SKM-1 treated with dmso at 0.1 percent for 144 hours (cell line): ENCODE results near the gene ZC3HAV1L.
"Not testable (repeated sequence)": the region's sequence is repeated elsewhere in the genome, so short reads cannot be mapped to it uniquely, and the experiment has no call there.

Experiments used
- DNase-seq: peaks from one replicate; lab custom pipeline; 2025; ENCODE audit not compliant: unreplicated experiment; lab: John Stamatoyannopoulos, UW

ZC3HAV1L gene

DNA sequence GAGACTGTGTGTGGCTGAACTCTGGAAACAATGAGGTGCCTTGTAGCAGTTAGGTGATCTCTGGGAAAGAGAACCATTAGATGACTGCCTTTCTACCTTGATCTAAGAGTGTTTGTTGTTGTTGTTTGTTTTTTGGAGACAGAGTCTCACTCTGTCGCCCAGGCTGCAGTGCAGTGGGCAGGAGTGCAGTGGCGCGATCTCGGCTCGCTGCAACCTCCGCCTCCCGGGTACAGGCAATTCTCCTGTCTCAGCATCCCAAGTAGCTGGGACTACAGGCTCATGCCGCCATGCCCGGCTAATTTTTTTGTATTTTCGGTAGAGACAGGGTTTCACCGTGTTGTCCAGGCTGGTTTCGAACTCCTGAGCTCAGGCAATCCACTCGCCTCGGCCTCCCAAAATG, 18.8 kb upstream of the ZC3HAV1L start:
- not testable (repeated sequence) for DNase-seq

DNA sequence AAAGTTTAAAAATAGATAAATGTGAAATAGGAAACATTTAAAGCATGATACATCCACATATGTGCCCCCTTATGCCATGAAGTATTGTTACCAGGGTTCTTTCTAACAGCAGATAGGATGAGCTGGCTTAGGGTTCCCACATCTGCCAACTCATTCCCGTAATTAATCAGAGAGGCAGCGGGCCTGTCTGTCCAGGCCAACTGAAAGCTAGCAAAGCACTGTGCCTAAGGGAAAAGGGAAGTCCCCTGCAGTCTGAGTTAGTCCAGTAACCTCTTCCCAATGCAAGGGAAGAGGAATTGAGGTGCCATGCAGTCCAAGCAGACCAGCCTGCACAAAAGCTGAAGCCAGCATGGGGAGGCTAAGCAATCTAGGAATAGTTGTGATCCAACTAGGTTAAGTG, 18.3 kb upstream of the ZC3HAV1L start:
- DNase-seq: no peak

DNA sequence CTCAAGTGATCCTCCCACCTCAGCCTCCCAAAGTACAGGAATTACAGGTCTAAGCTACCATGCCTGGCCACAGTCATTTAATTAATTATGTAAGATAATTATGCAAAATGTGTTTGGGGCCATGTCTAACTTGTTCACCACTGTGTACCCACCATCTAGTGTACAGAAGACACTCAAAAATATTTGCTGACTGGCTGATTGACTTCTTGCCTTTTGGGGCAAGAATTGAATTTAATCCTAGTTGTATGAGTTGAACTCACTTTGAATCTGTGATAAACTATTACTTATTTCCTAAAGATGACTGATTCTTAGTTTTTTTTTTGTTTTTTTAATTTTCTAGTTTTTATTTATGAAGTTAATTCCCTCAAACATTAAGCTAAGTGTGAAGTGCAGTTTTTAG, 15.8 kb upstream of the ZC3HAV1L start:
- no peak for DNase-seq

DNA sequence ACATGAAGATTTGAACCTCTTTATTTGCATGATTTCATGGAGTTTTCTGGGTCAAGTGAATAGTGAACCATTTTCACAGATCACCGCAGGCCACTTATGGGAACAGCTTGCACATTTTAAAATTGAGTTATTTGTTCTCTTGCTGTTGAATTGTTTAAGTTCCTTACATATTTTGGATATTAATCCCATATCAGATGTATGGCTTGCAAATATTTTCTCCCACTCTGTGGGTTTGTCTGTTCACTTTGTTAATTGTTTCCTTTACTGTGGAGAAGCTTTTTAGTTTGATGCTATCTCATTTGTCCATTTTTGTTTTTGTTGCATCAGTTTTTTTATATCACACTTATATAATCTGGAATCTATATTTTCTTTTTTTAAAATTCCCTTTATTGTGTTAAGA, 14.1 kb upstream of the ZC3HAV1L start:
- no peak for DNase-seq

DNA sequence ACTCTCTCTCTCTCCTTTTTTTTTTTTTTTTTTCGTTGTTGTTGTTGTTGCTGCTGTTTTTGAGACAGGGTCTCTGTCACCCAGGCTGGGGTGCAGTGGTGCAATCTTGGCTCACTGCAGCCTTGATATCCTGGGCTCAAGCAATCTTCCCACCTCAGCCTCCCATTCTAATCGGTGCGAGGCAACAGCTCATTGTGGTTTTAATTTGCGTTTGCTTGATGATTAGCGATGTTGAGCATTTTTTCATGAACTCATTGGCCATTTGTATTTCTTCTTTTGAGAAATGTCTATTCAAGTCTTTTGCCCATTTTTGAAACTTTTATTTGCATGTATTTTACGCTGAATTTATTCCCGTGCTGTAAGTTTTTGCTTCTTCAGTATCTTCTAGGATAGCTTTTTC, 13.3 kb upstream of the ZC3HAV1L start:
- DNase-seq: no peak

DNA sequence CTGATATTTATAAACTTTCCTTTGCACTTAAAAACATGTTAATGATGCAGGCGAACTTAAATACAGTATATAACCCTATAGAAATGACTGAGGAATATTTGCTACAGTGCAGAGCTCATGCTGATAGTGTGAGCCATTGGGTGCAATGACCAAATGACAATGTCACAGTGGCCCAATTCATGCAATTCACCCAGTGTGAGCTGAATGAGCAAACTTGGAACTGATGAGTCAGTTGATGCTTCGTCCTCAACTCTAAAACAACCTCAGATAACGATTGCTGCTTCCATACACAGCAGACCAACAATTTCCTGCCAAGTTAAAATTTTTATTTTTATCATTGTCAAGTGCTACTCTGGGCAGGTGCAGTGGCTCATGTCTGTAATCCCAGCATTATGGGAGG, 12.1 kb upstream of the ZC3HAV1L start:
- no peak for DNase-seq

DNA sequence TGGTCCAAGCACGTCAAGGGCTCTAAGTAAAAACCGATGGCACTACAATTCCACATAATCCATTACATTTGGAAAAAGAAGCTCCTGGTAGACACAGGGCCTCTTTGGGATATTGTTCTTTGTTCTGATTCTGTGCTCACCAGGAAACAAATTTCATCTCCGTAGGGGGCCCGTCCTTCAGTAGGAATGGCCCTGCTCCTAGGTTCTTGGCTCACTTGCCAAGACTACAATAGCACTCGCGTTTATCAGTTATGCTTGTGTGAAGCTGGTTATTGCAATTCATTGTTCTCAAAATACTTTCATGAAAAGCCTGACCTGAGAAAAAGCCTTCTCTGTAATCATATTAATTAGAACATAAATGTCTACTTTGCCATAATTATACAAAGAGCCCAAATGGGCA, 10.3 kb upstream of the ZC3HAV1L start:
- DNase-seq: no peak

DNA sequence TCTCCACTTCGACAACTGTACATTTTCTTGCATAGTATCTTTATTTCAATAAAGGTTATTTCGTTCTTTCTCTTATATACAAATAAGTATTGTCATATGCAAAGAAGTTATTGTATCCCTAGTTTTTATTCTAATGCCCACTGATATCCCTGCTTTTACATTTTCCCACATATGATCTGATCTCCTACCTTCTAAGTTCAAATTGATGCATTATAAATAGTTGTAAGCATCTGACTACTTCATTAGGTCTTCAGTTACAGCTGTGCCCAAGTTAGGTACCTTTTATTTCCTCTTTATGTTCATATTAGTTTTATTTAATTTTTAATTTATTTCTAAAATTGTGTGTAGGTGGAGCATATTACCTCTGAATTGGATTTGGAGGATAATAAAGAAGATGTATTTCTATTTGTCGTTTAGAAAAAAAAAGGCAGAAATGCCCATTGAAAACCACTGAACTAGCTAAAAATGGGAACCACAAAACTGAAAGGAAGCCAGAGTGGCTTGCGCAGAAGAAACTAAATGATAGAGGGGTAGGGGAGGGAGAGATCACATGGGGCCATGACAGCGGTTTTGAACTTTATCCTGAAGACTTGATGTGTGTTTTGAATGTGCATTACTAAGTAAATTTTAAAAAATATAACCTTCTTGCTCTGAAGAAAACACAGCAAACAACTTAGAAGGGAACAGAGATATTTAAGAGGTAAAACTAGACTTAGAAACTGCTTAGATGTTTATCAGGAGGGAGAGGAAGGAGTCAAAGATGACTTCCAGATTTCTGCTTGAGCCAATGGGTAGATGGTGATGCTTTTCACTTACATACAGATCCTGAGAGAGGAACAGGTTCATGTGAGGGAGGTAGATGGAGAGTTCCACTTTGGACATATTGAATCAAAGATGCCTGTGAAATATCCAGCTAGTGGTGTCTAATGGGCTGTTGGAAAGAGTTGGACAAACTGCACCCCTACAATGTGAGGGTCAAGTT, 9.3 kb upstream of the ZC3HAV1L start:
- no peak for DNase-seq

DNA sequence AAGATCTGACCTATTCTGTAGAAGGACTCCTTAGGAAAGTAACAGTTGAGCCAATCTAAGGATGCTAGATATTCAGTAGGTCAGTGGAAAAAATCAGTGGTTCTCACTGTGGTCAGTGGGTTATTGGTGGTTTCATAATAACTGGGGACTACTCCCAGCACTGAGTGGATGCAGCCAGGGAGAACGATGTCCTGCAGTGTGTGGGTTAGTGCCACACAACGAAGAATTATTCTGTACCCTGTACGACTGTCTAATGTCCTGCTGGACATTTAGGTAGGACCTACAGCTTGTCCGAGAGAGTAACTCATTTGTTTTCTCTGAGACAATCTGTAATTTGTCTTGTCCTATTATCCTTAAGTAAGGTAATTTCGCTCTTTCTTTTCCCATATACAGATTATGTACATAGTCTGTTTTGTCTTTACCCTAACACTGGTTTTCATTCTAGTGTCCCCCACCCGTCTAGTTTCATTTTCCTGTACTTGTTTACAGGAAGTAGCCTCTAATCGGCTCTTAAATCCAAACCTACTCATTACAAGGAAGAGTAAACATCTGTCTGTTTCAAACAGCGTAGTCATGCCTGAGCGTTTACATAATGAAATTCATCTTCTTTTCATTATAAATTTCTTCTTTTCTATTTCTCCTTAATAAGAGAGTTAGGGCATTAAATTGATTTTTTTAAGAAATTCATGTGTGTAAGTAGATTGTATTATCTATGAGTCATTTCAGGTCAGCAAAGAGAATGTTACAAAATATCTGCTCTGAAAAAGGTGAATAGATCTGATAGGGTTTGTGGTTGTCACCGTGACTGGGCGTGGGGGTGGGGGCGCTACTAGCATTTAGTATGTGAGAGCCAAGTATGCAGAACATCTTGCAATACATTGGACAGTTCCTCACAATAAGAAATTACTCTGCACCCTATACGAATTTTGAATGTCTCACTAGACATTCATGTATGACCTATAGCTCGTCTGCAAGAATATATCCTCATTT, 8.3 kb upstream of the ZC3HAV1L start:
- no peak for DNase-seq

DNA sequence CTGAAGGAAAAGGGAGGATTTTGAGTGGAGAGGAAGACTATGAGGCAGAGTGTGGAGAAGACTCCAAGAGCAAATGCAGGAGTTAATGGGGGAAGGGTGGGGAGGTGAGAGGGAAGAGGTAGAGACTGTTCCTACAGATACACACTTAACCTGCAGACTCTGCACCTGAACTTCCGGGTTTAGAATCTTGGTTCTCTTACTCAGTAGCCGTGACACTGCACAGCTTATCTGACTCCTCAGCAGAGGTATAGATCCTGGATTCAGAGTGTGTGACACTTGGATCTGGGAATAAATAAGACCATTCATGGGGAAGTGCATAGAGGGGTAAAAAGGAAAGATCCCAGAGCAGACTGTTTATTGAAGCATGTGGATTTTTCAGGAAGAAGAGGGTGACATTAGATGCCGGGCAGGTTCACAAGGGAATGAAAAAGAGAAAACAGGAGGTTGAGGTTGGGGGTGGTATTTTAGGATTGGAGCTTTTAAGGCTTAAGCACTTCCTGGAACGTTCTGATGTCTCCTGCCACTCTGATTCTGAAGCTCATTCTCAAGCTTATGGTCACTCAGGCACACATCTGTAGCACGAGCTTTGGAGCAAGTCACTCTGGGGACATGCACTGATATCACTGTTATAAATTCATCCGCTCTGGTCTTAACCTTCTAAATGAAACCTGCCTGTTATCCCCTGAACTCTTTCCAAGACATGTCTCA, 5.7 kb upstream of the ZC3HAV1L start:
- DNase-seq: no peak

DNA sequence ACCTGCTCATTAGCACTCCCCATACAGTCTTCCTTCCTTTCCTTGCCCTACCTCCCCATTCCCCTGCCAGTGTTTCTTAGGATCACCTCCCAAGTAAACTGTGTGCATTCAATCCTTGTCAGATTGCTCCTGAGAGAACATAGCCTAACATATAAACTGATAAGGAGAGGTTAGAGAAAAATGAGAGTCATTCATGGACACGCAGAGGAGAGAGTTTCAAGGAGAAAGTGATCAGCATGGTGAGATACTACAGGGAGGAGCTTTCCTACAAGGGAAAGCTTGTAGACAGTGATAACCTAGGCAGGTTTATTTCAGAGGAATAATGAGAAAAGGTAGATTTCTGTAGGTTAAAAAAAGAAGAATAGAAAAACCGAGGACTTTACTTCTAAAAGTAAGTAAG, 2.8 kb upstream of the ZC3HAV1L start:
- no peak for DNase-seq

DNA sequence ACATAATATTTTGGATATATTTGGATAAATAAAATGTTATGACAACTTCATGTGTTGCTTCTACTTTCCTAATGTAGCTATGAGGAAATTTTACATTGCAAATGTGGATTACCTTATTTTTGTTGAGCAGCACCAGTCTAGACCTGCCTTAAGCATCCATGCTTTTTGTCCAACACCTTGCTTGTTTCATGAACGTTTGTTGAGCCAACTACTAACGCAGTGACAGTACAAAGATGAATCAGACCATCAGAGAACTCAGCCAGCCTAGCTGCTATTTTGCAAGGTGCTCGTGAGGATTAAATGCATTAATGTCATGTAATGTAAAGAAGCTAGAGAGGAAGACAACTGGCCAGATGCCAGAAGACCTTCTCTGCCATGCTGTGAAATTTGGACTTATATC, 1.1 kb upstream of the ZC3HAV1L start:
- DNase-seq: no peak

DNA sequence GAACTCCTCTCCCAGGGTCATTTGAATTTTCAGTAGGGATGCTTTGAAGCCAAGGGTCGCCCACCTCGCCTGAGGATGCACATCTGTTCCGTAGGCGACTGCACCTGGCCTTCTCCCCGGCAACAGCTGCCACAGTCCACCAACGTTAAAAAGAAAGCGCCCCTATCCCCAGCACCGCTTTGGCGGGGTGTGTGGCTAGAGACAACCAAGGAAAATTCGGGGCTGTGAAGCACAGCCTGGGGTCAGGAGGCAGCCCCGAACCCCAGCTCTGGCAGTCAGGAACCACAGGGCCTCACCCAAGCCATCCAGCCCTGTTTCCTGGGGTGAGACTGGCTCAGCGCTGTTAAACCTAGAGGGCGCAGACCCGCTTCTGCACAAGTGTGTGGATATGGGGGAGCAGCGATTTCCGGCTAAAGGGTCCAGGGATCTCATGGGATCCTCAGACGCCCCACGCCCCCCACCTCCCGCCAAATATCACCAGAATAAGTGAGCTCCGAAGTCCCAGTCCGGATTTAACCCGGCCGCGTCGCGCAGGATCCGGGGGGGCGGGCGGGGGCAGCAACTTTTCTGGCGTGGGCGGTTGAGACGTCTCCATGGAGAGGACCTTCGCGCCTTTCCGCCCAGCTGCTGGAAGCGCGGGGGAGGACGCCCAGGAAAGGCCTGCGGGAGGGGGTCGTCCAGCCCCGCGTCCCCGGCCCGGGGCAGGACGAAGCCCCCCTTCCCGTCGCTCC, 822 bp downstream of the ZC3HAV1L start:
- no peak for DNase-seq

DNA sequence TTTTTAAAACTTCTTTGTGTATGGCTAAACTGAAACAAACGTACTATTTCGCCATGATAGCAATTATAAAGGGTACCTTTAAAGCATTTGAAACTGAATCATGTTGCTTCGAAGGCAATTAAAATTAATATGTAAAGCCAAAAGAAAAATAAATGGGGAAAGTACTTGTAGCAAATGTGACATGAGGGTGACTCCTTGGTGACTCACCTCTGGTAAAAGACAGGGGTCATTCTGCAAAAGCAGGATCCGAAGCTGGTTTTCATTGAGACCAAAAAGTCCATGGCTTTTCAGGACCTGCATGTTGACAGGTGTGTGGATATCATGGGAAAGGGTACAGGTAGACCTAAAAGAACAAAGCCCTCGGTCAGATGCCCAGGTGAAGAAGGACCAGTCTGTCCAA, 1.5 kb downstream of the ZC3HAV1L start:
- no peak for DNase-seq

DNA sequence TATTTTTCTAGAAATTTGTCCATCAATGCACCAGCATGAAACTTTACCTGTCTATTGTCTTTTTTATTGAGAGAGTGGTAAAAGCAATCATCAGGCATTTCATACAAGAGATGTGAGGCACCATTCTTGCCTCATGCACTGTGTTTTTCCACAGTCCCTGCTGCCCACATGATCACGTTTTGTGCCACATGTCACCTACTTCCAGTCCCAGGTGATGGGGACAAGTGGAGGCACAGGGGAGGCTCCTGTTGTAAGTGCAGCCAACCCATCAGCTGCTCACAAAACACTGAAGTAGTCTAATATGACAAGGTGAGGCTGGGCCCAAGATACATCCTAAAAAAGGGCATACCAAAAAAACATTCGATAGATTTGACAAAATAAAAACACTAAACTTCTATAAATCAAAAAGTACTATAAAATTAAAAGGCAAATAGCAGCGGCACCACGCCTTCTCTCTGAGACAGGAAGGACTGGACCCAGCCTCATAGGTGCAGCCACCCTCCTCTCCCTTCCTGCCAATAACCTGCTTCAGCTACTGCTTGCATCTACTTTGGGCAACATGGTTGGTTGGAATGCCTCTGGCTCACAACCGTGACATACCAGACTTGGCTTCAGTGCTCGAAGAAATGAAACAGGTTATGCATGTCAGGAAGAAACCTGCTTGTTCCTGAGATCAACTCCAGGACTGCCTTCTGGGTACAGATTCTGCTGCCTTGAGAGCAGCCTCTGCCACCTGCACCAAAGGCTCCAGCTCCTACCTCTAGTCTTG, 2.3 kb downstream of the ZC3HAV1L start:
- no peak for DNase-seq

DNA sequence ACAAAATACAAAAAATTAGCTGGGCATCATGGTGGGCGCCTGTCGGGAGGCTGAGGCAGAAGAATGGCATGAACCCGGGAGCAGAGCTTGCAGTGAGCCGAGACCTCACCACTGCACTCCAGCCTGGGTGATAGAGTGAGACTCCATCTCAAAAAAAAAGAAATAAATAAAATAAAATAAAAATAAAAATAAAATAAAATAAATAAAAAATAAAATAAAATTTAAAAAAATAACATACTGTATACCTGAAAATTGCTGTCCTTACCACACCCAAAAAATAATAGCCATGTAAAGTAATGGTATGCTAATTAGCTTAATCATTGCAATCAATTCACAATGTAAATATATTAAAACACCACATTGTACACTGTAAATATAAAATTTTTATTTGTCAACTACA, 3.4 kb downstream of the ZC3HAV1L start:
- no peak for DNase-seq

DNA sequence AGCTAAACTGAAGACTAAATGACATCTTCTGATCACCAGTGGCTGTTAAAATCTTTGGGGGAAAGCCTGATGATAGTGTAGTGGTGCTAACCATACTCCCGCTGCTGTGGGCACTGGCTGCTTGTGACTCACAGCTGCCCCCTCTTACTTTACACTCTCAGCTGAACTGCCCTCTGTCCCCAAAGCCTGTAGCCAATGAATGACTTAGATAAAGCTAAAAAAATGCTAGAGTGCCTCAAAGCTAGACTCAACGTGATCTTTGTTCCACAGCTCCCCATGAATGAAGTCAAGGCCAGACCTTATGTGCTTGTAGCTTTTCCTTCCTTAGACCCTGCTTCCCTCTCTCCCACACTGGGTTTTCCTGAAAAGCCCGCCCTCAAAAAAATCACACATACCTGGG, 6.5 kb downstream of the ZC3HAV1L start:
- no peak for DNase-seq

DNA sequence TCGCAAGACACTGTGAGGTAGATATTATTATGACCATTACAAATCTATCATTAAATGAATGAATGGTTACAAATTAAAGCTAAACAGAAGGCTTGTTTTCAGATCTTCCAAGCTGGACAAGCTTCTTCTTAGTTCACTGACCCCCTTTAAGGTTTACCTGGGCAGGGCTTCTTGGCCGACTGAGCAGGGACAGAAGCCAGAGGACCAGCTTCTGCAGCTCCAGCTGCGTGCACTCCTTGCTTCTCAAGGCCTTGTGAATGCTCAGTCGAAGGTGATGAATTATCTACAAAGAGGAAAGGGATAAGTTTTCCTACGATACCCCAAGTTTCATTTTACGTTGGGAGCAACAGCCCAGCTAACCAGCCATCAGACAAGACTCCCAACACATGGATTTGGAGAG, 9.3 kb downstream of the ZC3HAV1L start:
- DNase-seq: no peak

DNA sequence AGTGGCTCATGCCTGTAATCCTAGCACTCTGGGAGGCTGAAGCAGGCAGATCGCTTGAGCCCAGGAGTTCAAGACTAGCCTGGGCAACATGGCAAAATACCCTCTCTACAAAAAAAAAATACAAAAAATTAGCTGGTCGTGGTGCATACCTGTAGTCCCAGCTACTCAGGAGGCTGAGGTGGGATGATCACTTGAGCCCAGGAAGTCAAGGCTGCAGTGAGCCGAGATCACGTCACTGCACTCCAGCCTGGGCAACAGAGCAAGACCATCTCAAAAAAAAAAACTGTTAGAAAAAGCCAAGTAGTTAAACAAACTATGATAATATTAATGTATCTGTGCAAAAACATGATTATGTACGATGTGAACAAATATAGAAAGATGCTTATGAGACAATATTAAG, 10.0 kb downstream of the ZC3HAV1L start:
- DNase-seq: not testable (repeated sequence)

DNA sequence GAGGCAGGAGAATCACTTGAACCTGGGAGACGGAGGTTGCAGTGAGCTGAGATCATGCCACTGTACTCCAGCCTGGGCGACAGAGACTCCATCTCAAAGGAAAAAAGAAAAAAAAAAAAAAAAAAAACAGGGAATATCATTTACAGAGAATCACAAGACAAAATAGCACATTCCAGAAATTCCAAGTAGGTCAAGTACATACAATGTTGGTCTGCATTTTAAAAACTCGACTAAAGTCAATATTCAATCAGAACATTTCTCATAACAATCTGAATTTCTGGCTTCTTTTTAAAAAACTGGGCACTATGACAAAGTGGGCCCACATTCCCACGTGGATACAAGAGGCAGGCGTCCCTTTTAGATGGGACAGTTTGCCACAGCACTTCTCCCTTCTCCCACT, 12.8 kb downstream of the ZC3HAV1L start:
- DNase-seq: no peak
